ENCODE results near the gene EIF3F. TPM values are rescaled to one million over a fixed set of nuclear protein-coding genes. Genes with fewer than 3 reads are reported as not detected.

The EIF3F gene
- total and polyA plus RNA-seq, 2 experiments from 2014 or later = 137 to 201 TPM

GRCh38 chr11:8002676-8003075 lies 15.5 kb downstream of the EIF3F start:
- H3K27me3 ChIP-seq = no peaks in the 10 kb centered on the region
- TF ChIP-seq, protein P1, sequence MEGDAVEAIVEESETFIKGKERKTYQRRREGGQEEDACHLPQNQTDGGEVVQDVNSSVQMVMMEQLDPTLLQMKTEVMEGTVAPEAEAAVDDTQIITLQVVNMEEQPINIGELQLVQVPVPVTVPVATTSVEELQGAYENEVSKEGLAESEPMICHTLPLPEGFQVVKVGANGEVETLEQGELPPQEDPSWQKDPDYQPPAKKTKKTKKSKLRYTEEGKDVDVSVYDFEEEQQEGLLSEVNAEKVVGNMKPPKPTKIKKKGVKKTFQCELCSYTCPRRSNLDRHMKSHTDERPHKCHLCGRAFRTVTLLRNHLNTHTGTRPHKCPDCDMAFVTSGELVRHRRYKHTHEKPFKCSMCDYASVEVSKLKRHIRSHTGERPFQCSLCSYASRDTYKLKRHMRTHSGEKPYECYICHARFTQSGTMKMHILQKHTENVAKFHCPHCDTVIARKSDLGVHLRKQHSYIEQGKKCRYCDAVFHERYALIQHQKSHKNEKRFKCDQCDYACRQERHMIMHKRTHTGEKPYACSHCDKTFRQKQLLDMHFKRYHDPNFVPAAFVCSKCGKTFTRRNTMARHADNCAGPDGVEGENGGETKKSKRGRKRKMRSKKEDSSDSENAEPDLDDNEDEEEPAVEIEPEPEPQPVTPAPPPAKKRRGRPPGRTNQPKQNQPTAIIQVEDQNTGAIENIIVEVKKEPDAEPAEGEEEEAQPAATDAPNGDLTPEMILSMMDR (IDR thresholded peaks at IDR 0.05; ENCODE audit: poor library complexity) = no peak
- TF ChIP-seq EZH2 (IDR thresholded peaks at IDR 0.05; ENCODE audit: borderline replicate concordance) (no peak), EZH2phosphoT487 (IDR thresholded peaks at IDR 0.05; ENCODE audit: low read depth, severe bottlenecking, unreplicated experiment) (no peak)
- no peak for DNase-seq (ENCODE audit: low spot score)
- WGBS (ENCODE audit: low lambda C conversion rate, missing lambda C conversion rate) = 87% methylated on average over 1 of the region's 1 CpG
- H3K79me2 ChIP-seq = no peaks in the 10 kb centered on the region
- H3K4me1 ChIP-seq (ENCODE audit: insufficient read depth) = no peaks in the 10 kb centered on the region
- no peaks in the 10 kb centered on the region for H4K20me1 ChIP-seq (ENCODE audit: insufficient read depth, poor library complexity, severe bottlenecking)
- H2AFZ ChIP-seq = no peak overlapping the region
- no peaks in the 10 kb centered on the region for H3K9me3 ChIP-seq (ENCODE audit: low read depth)
- H3K4me3 ChIP-seq = no peak overlapping the region
- no peak overlapping the region for H3K27ac ChIP-seq
- H3K36me3 ChIP-seq (replicated peaks; ENCODE audit: insufficient read depth, low read depth) = no peaks in the 10 kb centered on the region
- no peaks in the 10 kb centered on the region for H3K9me2 ChIP-seq (replicated peaks; ENCODE audit: insufficient read depth)
- no peak overlapping the region for H3K4me2 ChIP-seq

- Histone ChIP-seq H3K4me2 (no peak overlapping the region), H3K27me3 (peaks cover 3% of the 10 kb centered on the region), H2AFZ (no peak overlapping the region), H3K4me3 (no peak overlapping the region), H3K4me1 (ENCODE audit: insufficient read depth) (no peaks in the 10 kb centered on the region), H3K9me3 (ENCODE audit: low read depth) (no peaks in the 10 kb centered on the region), H3K79me2 (no peaks in the 10 kb centered on the region), H3K27ac (no peak overlapping the region), H4K20me1 (ENCODE audit: insufficient read depth, poor library complexity, severe bottlenecking) (no peaks in the 10 kb centered on the region), H3K36me3 (replicated peaks; ENCODE audit: insufficient read depth, low read depth) (no peaks in the 10 kb centered on the region), H3K9me2 (replicated peaks; ENCODE audit: insufficient read depth) (no peaks in the 10 kb centered on the region)
- TF ChIP-seq, protein P1 (IDR thresholded peaks at IDR 0.05; ENCODE audit: poor library complexity) = no peak
- TF ChIP-seq EZH2phosphoT487 (IDR thresholded peaks at IDR 0.05; ENCODE audit: low read depth, severe bottlenecking, unreplicated experiment) (no peak), EZH2 (IDR thresholded peaks at IDR 0.05; ENCODE audit: borderline replicate concordance) (no peak)
- WGBS (ENCODE audit: low lambda C conversion rate, missing lambda C conversion rate) = 86% methylated on average over 7 of the region's 7 CpGs
- no peak for DNase-seq (ENCODE audit: low spot score)
These were observed 16.1 kb downstream of the EIF3F start for GRCh38 chr11:8003187-8003586.

- no peak for TF ChIP-seq EZH2phosphoT487 (IDR thresholded peaks at IDR 0.05; ENCODE audit: low read depth, severe bottlenecking, unreplicated experiment)
- TF ChIP-seq EZH2 (IDR thresholded peaks at IDR 0.05; ENCODE audit: borderline replicate concordance) = no peak
- TF ChIP-seq, protein P1 (IDR thresholded peaks at IDR 0.05; ENCODE audit: poor library complexity) = no peak
- no peak for DNase-seq (ENCODE audit: low spot score)
These were observed 16.9 kb downstream of the EIF3F start for GRCh38 chr11:8004008-8004407.

GRCh38 chr11:8005556-8005955 lies 18.4 kb downstream of the EIF3F start:
- TF ChIP-seq EZH2 (IDR thresholded peaks at IDR 0.05; ENCODE audit: borderline replicate concordance) (no peak), EZH2phosphoT487 (IDR thresholded peaks at IDR 0.05; ENCODE audit: low read depth, severe bottlenecking, unreplicated experiment) (no peak)
- TF ChIP-seq, protein P1 (IDR thresholded peaks at IDR 0.05; ENCODE audit: poor library complexity) = no peak
- Histone ChIP-seq H3K27me3 (peaks cover 3% of the 10 kb centered on the region), H3K27ac (no peak overlapping the region), H3K79me2 (no peaks in the 10 kb centered on the region), H3K9me3 (ENCODE audit: low read depth) (no peaks in the 10 kb centered on the region), H3K4me3 (no peak overlapping the region), H3K36me3 (replicated peaks; ENCODE audit: insufficient read depth, low read depth) (no peaks in the 10 kb centered on the region), H4K20me1 (ENCODE audit: insufficient read depth, poor library complexity, severe bottlenecking) (no peaks in the 10 kb centered on the region), H3K9me2 (replicated peaks; ENCODE audit: insufficient read depth) (no peaks in the 10 kb centered on the region), H2AFZ (no peak overlapping the region), H3K4me1 (ENCODE audit: insufficient read depth) (no peaks in the 10 kb centered on the region), H3K4me2 (no peak overlapping the region)
- no peak for DNase-seq (ENCODE audit: low spot score)

More at GRCh38 chr11:8004008-8004407, 16.9 kb downstream of the EIF3F start:
- Histone ChIP-seq H3K27me3 (peaks cover 3% of the 10 kb centered on the region), H3K79me2 (no peaks in the 10 kb centered on the region), H3K4me2 (no peak overlapping the region), H2AFZ (no peak overlapping the region), H4K20me1 (ENCODE audit: insufficient read depth, poor library complexity, severe bottlenecking) (no peaks in the 10 kb centered on the region), H3K4me3 (no peak overlapping the region), H3K9me2 (replicated peaks; ENCODE audit: insufficient read depth) (no peaks in the 10 kb centered on the region), H3K4me1 (ENCODE audit: insufficient read depth) (no peaks in the 10 kb centered on the region), H3K27ac (no peak overlapping the region), H3K36me3 (replicated peaks; ENCODE audit: insufficient read depth, low read depth) (no peaks in the 10 kb centered on the region), H3K9me3 (ENCODE audit: low read depth) (no peaks in the 10 kb centered on the region)
- 83% methylated on average over 2 of the region's 2 CpGs for WGBS (ENCODE audit: low lambda C conversion rate, missing lambda C conversion rate)

Data from hepatocyte (in vitro differentiated cells).